Iris pigment epithelial cell (primary cell): ENCODE measurements around the gene KCNIP4.

Source experiments
- DNase-seq: peaks from one replicate; pipeline ENCODE4 v3.0.0-alpha.2; 2011; ENCODE audit warnings: low read depth

Gene KCNIP4

DNA sequence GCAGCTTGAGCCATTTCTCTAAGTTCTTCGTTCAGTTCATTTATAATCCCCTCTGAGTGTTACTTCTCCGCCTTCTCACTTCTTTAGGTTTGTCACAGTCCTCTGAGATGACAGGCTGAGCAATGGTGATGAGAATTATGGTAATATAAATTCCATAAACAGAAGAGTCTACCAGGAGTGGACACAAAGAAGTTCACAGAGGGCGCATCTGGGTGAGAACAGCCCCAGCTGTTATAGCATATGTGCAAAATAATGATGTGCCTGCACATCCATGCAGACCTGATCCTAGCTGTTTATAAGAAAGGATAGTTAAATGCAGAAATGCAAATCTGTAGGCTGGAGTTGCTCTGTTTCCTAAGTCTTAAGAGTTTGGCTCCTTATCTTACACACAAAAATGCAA is 377.5 kb downstream of the KCNIP4 start:
- DNase-seq: no peak

DNA sequence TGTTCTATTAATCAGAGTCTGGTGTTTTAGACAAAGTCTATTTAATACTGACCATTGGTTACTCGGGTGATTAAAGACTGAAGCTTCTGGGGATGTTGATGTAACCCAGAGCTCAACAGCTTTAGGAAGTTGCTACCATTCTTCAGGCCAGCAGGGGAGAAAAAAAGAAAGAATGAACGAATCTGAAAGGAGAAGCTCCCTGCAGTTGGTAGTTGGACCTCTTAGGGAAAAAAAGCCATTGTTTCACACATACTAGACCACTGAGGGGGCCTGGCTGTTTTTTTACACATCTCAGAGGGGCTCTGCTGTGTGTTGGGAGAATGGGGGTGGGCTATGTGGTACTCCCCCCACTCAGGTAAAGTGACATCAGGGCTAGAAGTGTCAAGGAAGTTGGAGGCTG is 378.9 kb downstream of the KCNIP4 start:
- DNase-seq: no peak

DNA sequence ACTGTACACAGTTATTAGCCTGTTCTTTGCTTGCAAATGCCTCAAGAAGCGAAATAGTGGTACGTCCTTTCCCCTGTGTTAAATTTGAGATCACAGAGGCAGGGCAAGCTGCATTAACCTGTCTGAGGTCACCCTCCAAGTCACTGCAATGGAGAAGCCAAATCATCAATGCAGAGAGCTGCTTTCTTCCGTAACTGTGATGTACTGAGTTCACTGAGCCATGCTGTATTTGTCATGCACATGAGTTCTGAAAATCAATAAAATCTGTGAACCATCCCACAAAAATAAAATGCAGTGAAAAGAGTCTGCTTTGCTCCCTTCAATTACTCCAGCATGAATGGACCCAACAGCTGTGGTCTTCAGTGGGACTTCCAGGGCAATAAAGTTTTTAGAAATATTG is 393.5 kb downstream of the KCNIP4 start:
- DNase-seq: no peak

GRCh38 chr4:21554500-21554899 is 394.1 kb downstream of the KCNIP4 start:
- DNase-seq: no peak

- DNase-seq: no peak
These were observed 394.5 kb downstream of the KCNIP4 start for GRCh38 chr4:21554066-21554465.

GRCh38 chr4:21552455-21552854 is 396.1 kb downstream of the KCNIP4 start:
- no peak for DNase-seq

GRCh38 chr4:21544955-21545354 is 403.6 kb downstream of the KCNIP4 start:
- no peak for DNase-seq

DNA sequence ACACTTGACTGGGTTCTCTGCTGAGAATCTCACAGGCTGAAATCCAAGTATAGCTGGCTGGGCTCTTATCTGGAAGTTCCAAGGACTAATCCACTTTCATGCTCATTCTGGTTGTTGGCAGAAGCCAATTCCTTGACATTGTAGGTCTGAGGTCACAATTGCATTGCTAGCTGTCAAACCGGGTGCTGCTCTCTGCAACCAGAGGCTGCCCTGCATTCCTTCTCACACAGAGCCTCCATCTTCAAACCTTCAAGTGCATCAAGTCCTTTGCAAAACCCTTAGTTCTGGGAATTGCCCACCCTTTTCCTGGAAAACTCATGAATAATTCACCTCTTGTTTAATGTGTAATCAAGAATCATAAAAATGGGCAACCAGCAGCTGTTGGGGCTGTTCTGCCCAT is 404.2 kb downstream of the KCNIP4 start:
- DNase-seq: no peak

GRCh38 chr4:21543514-21543913 is 405.1 kb downstream of the KCNIP4 start:
- no peak for DNase-seq

- peak; percentile 21 for DNase-seq
These were observed 412.7 kb downstream of the KCNIP4 start for GRCh38 chr4:21535898-21536297.

DNA sequence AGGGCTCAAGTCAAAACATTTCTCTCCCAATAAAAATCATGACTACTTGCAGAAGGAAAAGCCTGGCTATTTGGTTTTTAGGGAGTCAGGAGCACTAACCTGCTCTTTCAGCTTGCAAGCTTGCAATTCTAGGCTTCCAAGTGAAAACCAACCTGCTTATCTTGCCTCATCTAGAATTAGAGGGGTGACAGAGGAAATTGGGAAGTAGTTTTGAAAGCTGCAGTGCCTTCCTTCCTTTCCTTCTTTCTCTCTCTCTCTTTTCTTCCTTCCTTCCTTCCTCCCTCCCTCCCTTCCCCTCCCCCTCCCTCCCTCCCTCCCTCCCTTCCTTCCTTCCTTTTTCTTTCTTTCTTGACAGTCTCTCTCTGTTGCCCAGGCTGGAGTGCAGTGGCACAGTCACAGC is 417.5 kb downstream of the KCNIP4 start:
- DNase-seq: no peak

GRCh38 chr4:21529214-21529613 is 419.4 kb downstream of the KCNIP4 start:
- DNase-seq: peak; percentile 11

DNA sequence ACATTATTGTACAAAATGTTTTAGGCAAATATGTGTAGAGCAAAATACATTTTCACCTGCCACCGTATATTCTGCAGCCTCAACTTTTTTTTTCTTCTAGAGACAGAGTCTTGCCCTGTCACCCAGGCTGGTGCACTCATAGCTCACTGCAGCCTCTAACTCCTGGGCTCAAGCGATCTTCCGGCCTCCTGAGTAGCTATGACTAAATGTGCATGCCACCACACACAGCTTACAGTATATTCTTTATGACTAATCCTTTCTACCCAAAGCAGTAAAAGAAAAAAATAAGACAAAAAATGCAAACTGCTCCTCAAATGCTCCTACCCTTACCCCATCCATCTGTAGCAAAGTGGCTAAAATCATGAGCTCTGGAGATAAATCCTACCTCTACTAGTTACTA is 426.3 kb downstream of the KCNIP4 start:
- DNase-seq: peak; percentile 14

DNA sequence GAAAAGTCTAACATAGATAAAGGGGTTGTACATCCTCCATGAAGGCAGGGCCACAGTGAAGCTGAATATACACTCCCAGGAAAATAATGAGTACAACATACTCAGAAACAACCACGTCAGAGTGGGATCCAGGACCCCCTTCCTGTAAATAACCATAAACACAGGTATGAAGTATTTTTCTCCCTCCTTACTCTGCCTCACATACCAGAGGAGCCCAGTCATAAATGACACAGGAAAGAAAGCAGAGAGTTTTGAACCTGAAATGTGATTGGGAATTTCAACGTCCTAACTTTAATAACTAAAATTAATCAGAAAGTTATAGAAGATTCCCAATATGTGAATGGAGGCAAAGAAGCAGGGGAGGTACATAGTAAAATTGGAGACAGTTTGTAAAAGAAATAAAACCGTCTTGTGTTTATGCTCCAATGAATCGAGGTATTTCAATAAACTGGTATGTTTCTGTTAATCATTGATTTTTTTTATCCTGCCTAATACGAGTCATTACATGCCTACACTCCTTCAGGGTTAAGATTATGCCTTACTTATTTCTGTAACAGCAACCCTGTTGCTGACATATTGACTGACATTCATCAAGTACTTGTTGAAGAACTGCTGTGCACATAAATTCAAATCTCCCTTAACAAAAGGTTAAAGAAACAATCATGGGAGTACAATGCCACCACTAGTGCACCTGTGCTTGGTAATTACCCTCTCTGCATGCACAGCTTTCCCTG is 431.3 kb downstream of the KCNIP4 start:
- DNase-seq: no peak

- DNase-seq: no peak
These were observed 434.4 kb downstream of the KCNIP4 start for GRCh38 chr4:21514022-21514694.

DNA sequence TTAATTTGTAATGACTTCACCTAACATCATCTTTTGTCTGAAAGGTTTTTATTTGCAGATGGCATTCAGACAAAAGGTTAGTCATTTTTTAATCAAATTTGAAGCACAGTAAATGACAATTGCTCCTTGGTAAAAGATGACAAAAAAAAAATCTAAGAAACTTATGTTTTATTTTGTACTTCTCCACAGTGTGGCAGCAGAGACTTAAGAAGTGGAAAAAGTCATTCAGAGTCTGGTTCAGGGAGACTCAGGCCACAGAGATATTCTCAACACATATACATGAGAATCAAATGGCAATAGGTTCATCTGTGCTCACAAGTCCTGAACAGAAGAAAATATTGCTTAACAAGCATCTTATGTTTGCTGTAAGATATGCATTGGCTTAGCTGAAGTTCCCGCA is 436.2 kb downstream of the KCNIP4 start:
- DNase-seq: peak; percentile 57

DNA sequence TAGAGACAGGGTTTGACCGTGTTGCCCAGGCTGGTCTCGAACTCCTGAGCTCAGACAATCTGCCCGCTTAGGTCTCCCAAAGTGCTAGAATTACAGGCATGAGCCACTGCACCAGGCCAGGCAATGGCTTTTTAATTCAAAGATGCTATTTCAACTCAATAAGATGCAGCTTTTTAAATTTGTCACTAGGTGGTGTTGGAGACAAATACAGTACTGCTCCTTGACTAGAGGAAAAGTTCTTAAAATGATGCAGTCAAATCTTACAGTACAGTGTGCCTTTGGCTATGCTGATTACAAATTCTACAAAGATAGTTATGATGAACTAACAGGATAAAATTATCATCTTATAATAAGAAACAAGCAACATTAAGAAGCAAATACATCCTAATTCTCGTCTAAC is 441.1 kb downstream of the KCNIP4 start:
- peak; percentile 34 for DNase-seq

GRCh38 chr4:21490682-21491081 is 457.9 kb downstream of the KCNIP4 start:
- no peak for DNase-seq

DNA sequence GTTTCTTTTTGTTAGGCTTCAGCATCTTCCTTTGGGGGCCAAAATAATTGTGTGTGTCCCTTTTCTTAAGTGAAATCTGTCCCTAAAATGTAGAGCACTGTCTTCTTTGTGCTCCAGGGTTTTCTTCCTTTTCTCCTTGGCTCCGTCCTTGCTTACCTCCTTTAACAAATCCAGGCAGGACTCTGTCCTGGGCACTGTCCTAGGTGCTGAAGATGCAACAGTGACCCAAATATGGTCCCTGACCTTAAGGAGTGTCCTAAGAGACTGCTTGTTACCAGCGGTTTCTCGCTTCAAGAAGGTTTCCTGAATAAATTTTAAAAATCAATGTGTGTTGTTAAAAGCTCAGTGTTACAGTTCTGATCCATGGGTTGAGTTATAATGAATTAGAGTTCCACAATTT is 471.8 kb downstream of the KCNIP4 start:
- DNase-seq: peak; percentile 15

- DNase-seq: no peak
These were observed 474.4 kb downstream of the KCNIP4 start for GRCh38 chr4:21474195-21474594.

DNA sequence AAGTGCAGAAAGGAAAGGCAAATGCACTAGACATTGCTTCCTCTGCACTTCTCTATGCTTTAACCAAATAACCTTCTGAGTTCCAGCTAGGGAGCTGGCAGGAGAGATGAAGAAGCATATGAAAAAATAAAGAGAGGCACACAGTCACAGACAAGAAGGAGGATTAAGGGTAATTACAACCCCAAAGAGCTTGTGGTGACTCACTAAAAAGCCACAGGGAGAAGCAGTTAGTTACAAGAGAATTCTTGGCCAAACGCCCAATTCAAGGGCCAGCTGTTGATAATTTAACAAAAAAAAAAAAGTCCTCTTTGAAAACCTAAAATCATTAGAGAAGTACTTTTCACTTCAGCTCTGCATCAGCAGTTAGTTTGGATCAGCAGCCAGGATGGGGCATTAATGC is 478.0 kb downstream of the KCNIP4 start:
- DNase-seq: peak; percentile 84

- peak; percentile 34 for DNase-seq
These were observed 478.9 kb downstream of the KCNIP4 start for GRCh38 chr4:21469438-21470300.

- no peak for DNase-seq
These were observed 481.0 kb downstream of the KCNIP4 start for GRCh38 chr4:21467551-21467950.
